Activated CD8-positive, alpha-beta T cell treated with anti-CD3 and anti-CD28 coated beads, Interleukin-2, amount 10 ng/mL, durations not matched to agents 7 days and 5 days (primary cell): ENCODE measurements around the gene ARPC4. TPM values are rescaled to one million over a fixed set of nuclear protein-coding genes. Genes with fewer than 3 reads are reported as not detected.

Source experiments
- ATAC-seq: fragments of 150-1000 bp; cut with Tn5 transposase; one replicate; pipeline ENCODE4 v1.10.0; 2021; ENCODE audit warnings: moderate library complexity
- CTCF ChIA-PET: fragments of 350-600 bp; sonication (Branson Sonifier 250); formaldehyde crosslinking; loops from one replicate; lab custom pipeline; 2021; ENCODE audit warnings: antibody characterized with exemption; lab: Charles Lee
- POLR2A ChIA-PET: fragments of 350-600 bp; sonication (Branson Sonifier 250); formaldehyde crosslinking; loops from one replicate; lab custom pipeline; 2021; ENCODE audit warnings: antibody characterized with exemption; lab: Charles Lee
- DNase-seq: peaks from one replicate; pipeline ENCODE4 v3.0.0-alpha.2; 2020
- H3K27ac Mint-ChIP-seq: one replicate; pipeline ENCODE4 v1.8.0; 2021; ENCODE audit warnings: mild to moderate bottlenecking, mixed read lengths
- H3K27me3 Mint-ChIP-seq: one replicate; pipeline ENCODE4 v1.8.0; 2021; ENCODE audit warnings: low read depth, mixed read lengths
- H3K36me3 Mint-ChIP-seq: one replicate; pipeline ENCODE4 v1.8.0; 2021; ENCODE audit warnings: low read depth, mixed read lengths
- H3K4me1 Mint-ChIP-seq: one replicate; pipeline ENCODE4 v1.8.0; 2021; ENCODE audit warnings: low read depth, mixed read lengths
- H3K4me3 Mint-ChIP-seq: one replicate; pipeline ENCODE4 v1.8.0; 2021; ENCODE audit warnings: mild to moderate bottlenecking, mixed read lengths
- H3K9me3 Mint-ChIP-seq: one replicate; pipeline ENCODE4 v1.8.0; 2022; ENCODE audit warnings: mixed read lengths; ENCODE audit not compliant: insufficient read depth
- total RNA-seq, 2 experiments: library from RNA; stranded (reverse); gene quantifications; one replicate each; pipeline ENCODE4 v1.2.3, GENCODE V29; 2021

ARPC4 gene
- total RNA-seq, 2 experiments from 2014 or later: 317 to 321 TPM

DNA sequence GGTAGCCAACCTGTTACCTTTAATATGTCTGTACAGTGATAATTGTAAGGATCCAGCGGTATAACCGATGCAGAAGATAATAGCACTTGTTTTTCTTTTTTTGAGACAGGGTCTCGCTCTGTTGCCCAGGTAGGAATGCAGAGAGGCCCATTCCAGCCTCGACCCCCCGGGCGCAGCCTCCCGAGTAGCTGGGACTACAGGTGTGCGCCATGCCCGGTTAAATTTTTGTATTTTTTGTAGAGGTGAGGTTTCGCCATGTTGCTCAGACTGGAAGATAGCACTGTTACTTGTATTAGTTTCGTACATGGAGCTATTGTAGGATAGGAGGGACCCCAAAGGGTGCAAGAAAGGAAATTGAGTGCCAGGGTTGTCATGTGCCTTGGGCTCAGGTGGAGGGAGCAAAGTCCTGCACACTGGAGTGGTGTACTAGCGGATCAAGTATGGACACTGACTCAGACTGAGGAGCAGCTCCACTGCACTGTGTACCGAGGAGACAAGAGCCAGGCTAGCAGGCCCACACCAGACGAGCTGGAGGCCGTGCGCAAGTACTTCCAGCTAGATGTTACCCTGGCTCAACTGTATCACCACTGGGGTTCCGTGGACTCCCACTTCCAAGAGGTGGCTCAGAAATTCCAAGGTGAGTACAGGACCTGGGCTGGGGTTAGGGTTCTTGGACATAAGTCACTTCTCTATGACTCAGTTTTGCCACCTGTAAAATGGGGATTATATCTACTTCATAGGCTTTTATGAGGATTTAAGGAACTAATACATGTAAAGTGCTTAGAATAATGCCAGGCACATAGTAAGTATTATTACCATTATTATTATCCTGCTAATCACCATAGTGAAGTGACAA, 42.1 kb upstream of the ARPC4 start:
- H3K9me3 Mint-ChIP-seq: no peaks in the 10 kb centered on the region
- ATAC-seq: no peak
- peak overlapping the region; percentile 95 for H3K27ac Mint-ChIP-seq
- peaks cover 83% of the 10 kb centered on the region for H3K36me3 Mint-ChIP-seq
- DNase-seq: no peak
- CTCF ChIA-PET: interaction anchor here (1.0 to 2.3 kb wide), 2 partner anchors 24 to 181 kb away, joined by 4 to 8 read pairs; no protein-coding TSS in a partner anchor
- peak overlapping the region; percentile 98 for H3K4me3 Mint-ChIP-seq
- no peaks in the 10 kb centered on the region for H3K27me3 Mint-ChIP-seq
- peaks cover 72% of the 10 kb centered on the region for H3K4me1 Mint-ChIP-seq
- POLR2A ChIA-PET: interaction anchor here (1.0 to 4.4 kb wide), 5 partner anchors 9 to 58 kb away, joined by 4 to 29 read pairs (median 4); partner anchors contain the start of genes ARPC4, BRPF1 and TADA3

- H3K27ac Mint-ChIP-seq: peak overlapping the region; percentile 69
- DNase-seq (no peak), ATAC-seq (no peak)
- POLR2A ChIA-PET: interaction anchor here (1.5 kb wide), 1 partner anchor 37 kb away, joined by 3 read pairs; no protein-coding TSS in a partner anchor
- peak overlapping the region; percentile 22 for H3K4me3 Mint-ChIP-seq
- H3K27me3 Mint-ChIP-seq: no peaks in the 10 kb centered on the region
- H3K36me3 Mint-ChIP-seq: peaks cover 69% of the 10 kb centered on the region
- CTCF ChIA-PET: interaction anchor here (0.9 to 1.7 kb wide), 2 partner anchors 22 to 53 kb away, joined by 3 to 5 read pairs; no protein-coding TSS in a partner anchor
- peaks cover 42% of the 10 kb centered on the region for H3K4me1 Mint-ChIP-seq
- H3K9me3 Mint-ChIP-seq: no peaks in the 10 kb centered on the region
These were observed 38.2 kb upstream of the ARPC4 start for GRCh38 chr3:9754678-9755077.

- ChIA-PET CTCF (no interaction called here), POLR2A (no interaction called here)
- Mint-ChIP-seq H3K36me3 (peaks cover 62% of the 10 kb centered on the region), H3K27ac (no peak overlapping the region), H3K27me3 (no peaks in the 10 kb centered on the region), H3K4me3 (no peak overlapping the region), H3K4me1 (peaks cover 21% of the 10 kb centered on the region), H3K9me3 (no peaks in the 10 kb centered on the region)
- no peak for ATAC-seq
- DNase-seq: no peak
These were observed 35.5 kb upstream of the ARPC4 start for GRCh38 chr3:9757427-9757826.

GRCh38 chr3:9760779-9761505, 31.9 kb upstream of the ARPC4 start:
- Mint-ChIP-seq H3K36me3 (peaks cover 51% of the 10 kb centered on the region), H3K4me3 (no peak overlapping the region), H3K4me1 (peaks cover 3% of the 10 kb centered on the region), H3K27me3 (no peaks in the 10 kb centered on the region), H3K27ac (no peak overlapping the region), H3K9me3 (no peaks in the 10 kb centered on the region)
- ATAC-seq (no peak), DNase-seq (no peak)
- POLR2A ChIA-PET: no interaction called here
- CTCF ChIA-PET: interaction anchor here (1.4 kb wide), 1 partner anchor 34 kb away, joined by 3 read pairs; no protein-coding TSS in a partner anchor

GRCh38 chr3:9761919-9762318, 31.0 kb upstream of the ARPC4 start:
- peaks cover 5% of the 10 kb centered on the region for H3K4me1 Mint-ChIP-seq
- H3K9me3 Mint-ChIP-seq: no peaks in the 10 kb centered on the region
- peaks cover 49% of the 10 kb centered on the region for H3K36me3 Mint-ChIP-seq
- ATAC-seq (no peak), DNase-seq (no peak)
- CTCF ChIA-PET: no interaction called here
- H3K27ac Mint-ChIP-seq: no peak overlapping the region
- POLR2A ChIA-PET: no interaction called here
- H3K27me3 Mint-ChIP-seq: no peaks in the 10 kb centered on the region
- no peak overlapping the region for H3K4me3 Mint-ChIP-seq

- Mint-ChIP-seq H3K4me3 (no peak overlapping the region), H3K27me3 (no peaks in the 10 kb centered on the region), H3K9me3 (no peaks in the 10 kb centered on the region), H3K36me3 (peaks cover 45% of the 10 kb centered on the region), H3K4me1 (peaks cover 15% of the 10 kb centered on the region), H3K27ac (no peak overlapping the region)
- ChIA-PET CTCF (interaction anchor here (0.8 to 1.5 kb wide), 3 partner anchors 11 to 21 kb away, joined by 3 read pairs; no protein-coding TSS in a partner anchor), POLR2A (no interaction called here)
- DNase-seq: no peak
- ATAC-seq: no peak
These were observed 30.0 kb upstream of the ARPC4 start for GRCh38 chr3:9762871-9763270.

DNA sequence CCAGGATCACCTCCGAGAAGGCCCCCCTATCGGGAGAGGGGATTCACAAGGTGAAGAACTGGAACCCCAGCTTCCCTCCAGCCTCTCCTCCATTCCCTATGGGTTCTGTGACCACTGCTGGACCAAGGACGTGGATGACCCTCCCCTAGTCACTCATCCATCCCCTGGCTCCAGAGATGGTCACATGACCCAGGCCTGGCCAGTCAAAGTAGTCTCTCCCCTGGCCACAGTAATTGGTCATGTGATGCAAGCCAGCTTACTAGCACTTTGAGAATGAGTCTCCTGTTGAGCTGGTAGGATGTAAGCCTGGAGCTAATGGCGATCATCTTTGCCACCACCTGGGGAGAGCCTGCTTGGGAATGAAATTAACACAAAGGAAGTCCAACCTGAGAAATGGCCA, 27.0 kb upstream of the ARPC4 start:
- H3K4me1 Mint-ChIP-seq: peaks cover 38% of the 10 kb centered on the region
- DNase-seq (no peak), ATAC-seq (no peak)
- no peaks in the 10 kb centered on the region for H3K9me3 Mint-ChIP-seq
- no peak overlapping the region for H3K4me3 Mint-ChIP-seq
- ChIA-PET POLR2A (interaction anchor here (0.6 kb wide), 1 partner anchor 19 kb away, joined by 3 read pairs; no protein-coding TSS in a partner anchor), CTCF (no interaction called here)
- H3K27ac Mint-ChIP-seq: no peak overlapping the region
- peaks cover 28% of the 10 kb centered on the region for H3K36me3 Mint-ChIP-seq
- H3K27me3 Mint-ChIP-seq: no peaks in the 10 kb centered on the region

GRCh38 chr3:9767418-9767817, 25.5 kb upstream of the ARPC4 start:
- H3K4me1 Mint-ChIP-seq: peaks cover 38% of the 10 kb centered on the region
- no peaks in the 10 kb centered on the region for H3K27me3 Mint-ChIP-seq
- H3K4me3 Mint-ChIP-seq: no peak overlapping the region
- POLR2A ChIA-PET: no interaction called here
- DNase-seq (no peak), ATAC-seq (no peak)
- peaks cover 21% of the 10 kb centered on the region for H3K36me3 Mint-ChIP-seq
- H3K9me3 Mint-ChIP-seq: no peaks in the 10 kb centered on the region
- CTCF ChIA-PET: interaction anchor here (1.5 kb wide), 1 partner anchor 15 kb away, joined by 3 read pairs; no protein-coding TSS in a partner anchor
- H3K27ac Mint-ChIP-seq: no peak overlapping the region

- Mint-ChIP-seq H3K4me3 (peak overlapping the region; percentile 79), H3K27ac (peak overlapping the region; percentile 19), H3K27me3 (no peaks in the 10 kb centered on the region), H3K36me3 (peaks cover 18% of the 10 kb centered on the region), H3K9me3 (no peaks in the 10 kb centered on the region), H3K4me1 (peaks cover 38% of the 10 kb centered on the region)
- ChIA-PET POLR2A (interaction anchor here (4.7 kb wide), 1 partner anchor 24 kb away, joined by 23 read pairs; the partner anchor contains the start of genes ARPC4 and TADA3), CTCF (interaction anchor here (1.0 to 1.5 kb wide), 2 partner anchors 14 to 41 kb away, joined by 3 to 4 read pairs; no protein-coding TSS in a partner anchor)
- DNase-seq (no peak), ATAC-seq (no peak)
These were observed 24.6 kb upstream of the ARPC4 start for GRCh38 chr3:9768141-9768775.

DNA sequence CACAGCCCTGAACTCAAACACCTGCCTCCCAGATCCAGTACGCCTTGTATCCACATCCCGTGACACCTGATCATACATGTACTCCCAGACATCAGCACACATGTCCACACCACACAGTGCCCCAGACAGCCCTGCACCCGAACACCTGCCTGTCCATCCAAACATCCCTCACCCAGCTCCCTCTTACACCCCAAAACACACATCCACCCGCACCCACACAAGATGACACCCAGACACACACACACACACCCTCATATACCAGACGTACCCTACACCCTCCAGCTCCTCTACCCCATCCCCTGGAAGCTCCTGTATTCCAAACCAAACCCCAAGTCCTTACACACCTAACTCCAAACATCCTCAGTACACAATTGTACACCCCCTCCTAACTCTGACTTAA, 23.9 kb upstream of the ARPC4 start:
- ATAC-seq (no peak), DNase-seq (no peak)
- Mint-ChIP-seq H3K27me3 (no peaks in the 10 kb centered on the region), H3K4me1 (peaks cover 39% of the 10 kb centered on the region), H3K27ac (peak overlapping the region; percentile 68), H3K4me3 (peak overlapping the region; percentile 79), H3K9me3 (no peaks in the 10 kb centered on the region), H3K36me3 (peaks cover 18% of the 10 kb centered on the region)
- ChIA-PET CTCF (interaction anchor here (0.9 to 1.5 kb wide), 3 partner anchors 13 to 42 kb away, joined by 3 to 4 read pairs (median 3); no protein-coding TSS in a partner anchor), POLR2A (interaction anchor here (4.7 kb wide), 1 partner anchor 23 kb away, joined by 23 read pairs; the partner anchor contains the start of genes ARPC4 and TADA3)
